GM19023 (cell line): ENCODE measurements around the gene DVL1.

Source experiments
- ATAC-seq: cut with Tn5 transposase; IDR thresholded peaks from one replicate; pipeline ENCODE4 v1.9.1; 2021; ENCODE audit warnings: mild to moderate bottlenecking, moderate library complexity; ENCODE audit not compliant: unreplicated experiment

The DVL1 gene

GRCh38 chr1:1342061-1342562 lies 7.1 kb downstream of the DVL1 start:
- no peak for ATAC-seq

GRCh38 chr1:1341549-1342021 lies 7.6 kb downstream of the DVL1 start:
- ATAC-seq = no peak

- no peak for ATAC-seq
These were observed 8.2 kb downstream of the DVL1 start for GRCh38 chr1:1340791-1341548.

- no peak for ATAC-seq
These were observed 9.0 kb downstream of the DVL1 start for GRCh38 chr1:1340185-1340584.

GRCh38 chr1:1338278-1338677 lies 10.9 kb downstream of the DVL1 start:
- no peak for ATAC-seq

GRCh38 chr1:1337793-1338147 lies 11.4 kb downstream of the DVL1 start:
- ATAC-seq = no peak

- no peak for ATAC-seq
These were observed 12.1 kb downstream of the DVL1 start for GRCh38 chr1:1336931-1337792.

- ATAC-seq = no peak
These were observed 12.8 kb downstream of the DVL1 start for GRCh38 chr1:1336446-1336845.

- no peak for ATAC-seq
These were observed 13.4 kb downstream of the DVL1 start for GRCh38 chr1:1335792-1336248.

GRCh38 chr1:1335283-1335682 lies 13.9 kb downstream of the DVL1 start:
- no peak for ATAC-seq

- no peak for ATAC-seq
These were observed 14.4 kb downstream of the DVL1 start for GRCh38 chr1:1334835-1335234.

- ATAC-seq = no peak
These were observed 15.5 kb downstream of the DVL1 start for GRCh38 chr1:1333551-1334241.

GRCh38 chr1:1332774-1333480 lies 16.3 kb downstream of the DVL1 start:
- no peak for ATAC-seq

- no peak for ATAC-seq
These were observed 17.0 kb downstream of the DVL1 start for GRCh38 chr1:1332031-1332755.

- no peak for ATAC-seq
These were observed 17.9 kb downstream of the DVL1 start, which contains the start of gene TAS1R3 for GRCh38 chr1:1331068-1331965. Gene TAS1R3 (plus strand): TSS chr1:1331280. CDS start chr1:1331346, 66 bp downstream.

GRCh38 chr1:1330366-1331067 lies 18.7 kb downstream of the DVL1 start:
- no peak for ATAC-seq

GRCh38 chr1:1329304-1330210 lies 19.7 kb downstream of the DVL1 start:
- no peak for ATAC-seq
